ENCODE measurements around the gene SUGCT. TPM values are rescaled to one million over a fixed set of nuclear protein-coding genes. Genes with fewer than 3 reads are reported as not detected.

The SUGCT gene
- total and polyA plus RNA-seq, 3 donors from 2014 or later = 7.1 to 9.8 (median 8.1) TPM

- DNase-seq = no peak
Measured at GRCh38 chr7:40847921-40848320, 713.1 kb downstream of the SUGCT start.

GRCh38 chr7:40848541-40849221, 713.9 kb downstream of the SUGCT start:
- no peak for DNase-seq
- no peak for TF ChIP-seq CTCF (IDR thresholded peaks at IDR 0.05)
- TF ChIP-seq POLR2A (IDR thresholded peaks at IDR 0.05) = no peak
- Histone ChIP-seq H3K9me3 (no peaks in the 10 kb centered on the region), H3K27ac (no peak overlapping the region), H3K36me3 (ENCODE audit: low read depth, missing control alignments) (no peaks in the 10 kb centered on the region), H3K4me3 (no peak overlapping the region), H3K4me1 (no peaks in the 10 kb centered on the region), H3K27me3 (no peaks in the 10 kb centered on the region)
- intact Hi-C loops (cut with DNase I; ENCODE audit: low total_unique reads) = no loop called here
- 80 to 81% methylated on average over 3 of the region's 3 CpGs for WGBS, 2 donors

More at GRCh38 chr7:40847921-40848320, 713.1 kb downstream of the SUGCT start:
- TF ChIP-seq POLR2A (IDR thresholded peaks at IDR 0.05) (no peak), CTCF (IDR thresholded peaks at IDR 0.05) (no peak)
- Histone ChIP-seq H3K9me3 (no peaks in the 10 kb centered on the region), H3K27me3 (no peaks in the 10 kb centered on the region), H3K27ac (no peak overlapping the region), H3K4me1 (no peaks in the 10 kb centered on the region), H3K4me3 (no peak overlapping the region), H3K36me3 (ENCODE audit: low read depth, missing control alignments) (no peaks in the 10 kb centered on the region)
- intact Hi-C loops (cut with DNase I; ENCODE audit: low total_unique reads) = no loop called here
- 55 to 65% methylated on average over 2 of the region's 2 CpGs for WGBS, 2 donors

- no peak for DNase-seq
- 68 to 84% methylated on average over 3 of the region's 3 CpGs for WGBS, 2 donors
- H3K36me3 ChIP-seq (ENCODE audit: low read depth, missing control alignments) = no peaks in the 10 kb centered on the region
- no peak for TF ChIP-seq POLR2A (IDR thresholded peaks at IDR 0.05)
- TF ChIP-seq CTCF (IDR thresholded peaks at IDR 0.05) = no peak
- no peak overlapping the region for H3K4me3 ChIP-seq
- no peak overlapping the region for H3K27ac ChIP-seq
- no peaks in the 10 kb centered on the region for H3K9me3 ChIP-seq
- intact Hi-C loops (cut with DNase I; ENCODE audit: low total_unique reads) = no loop called here
- no peaks in the 10 kb centered on the region for H3K27me3 ChIP-seq
- no peaks in the 10 kb centered on the region for H3K4me1 ChIP-seq
Measured at GRCh38 chr7:40850017-40850416, 715.2 kb downstream of the SUGCT start.

GRCh38 chr7:40851001-40851400, 716.2 kb downstream of the SUGCT start:
- Histone ChIP-seq H3K4me1 (no peaks in the 10 kb centered on the region), H3K36me3 (ENCODE audit: low read depth, missing control alignments) (no peaks in the 10 kb centered on the region), H3K4me3 (no peak overlapping the region), H3K27me3 (no peaks in the 10 kb centered on the region), H3K27ac (no peak overlapping the region), H3K9me3 (no peaks in the 10 kb centered on the region)
- DNase-seq = no peak
- no peak for TF ChIP-seq POLR2A (IDR thresholded peaks at IDR 0.05)
- no peak for TF ChIP-seq CTCF (IDR thresholded peaks at IDR 0.05)
- 87 to 95% methylated on average over 3 of the region's 3 CpGs for WGBS, 2 donors
- intact Hi-C loops (cut with DNase I; ENCODE audit: low total_unique reads) = no loop called here

- Histone ChIP-seq H3K4me1 (no peaks in the 10 kb centered on the region), H3K27me3 (no peaks in the 10 kb centered on the region), H3K27ac (peak overlapping the region in 1 of 2 donors; percentile 33), H3K4me3 (no peak overlapping the region), H3K9me3 (no peaks in the 10 kb centered on the region), H3K36me3 (ENCODE audit: low read depth, missing control alignments) (no peaks in the 10 kb centered on the region)
- DNase-seq = peak; percentile 15
- TF ChIP-seq POLR2A (IDR thresholded peaks at IDR 0.05) (no peak), CTCF (IDR thresholded peaks at IDR 0.05) (no peak)
- intact Hi-C loops (cut with DNase I; ENCODE audit: low total_unique reads) = no loop called here
- WGBS, 2 donors = 44 to 46% methylated on average over 2 of the region's 2 CpGs
Measured at GRCh38 chr7:40859076-40859475, 724.3 kb downstream of the SUGCT start.
